Stimulated activated CD4-positive, alpha-beta T cell treated with anti-CD3 and anti-CD28 coated beads, Interleukin-4, amount 100 ng/mL, for 24 hours (primary cell): Measurements from ENCODE around the gene HSP90AA1.

Experiments used
- DNase-seq: peaks from one replicate; pipeline ENCODE4 v3.0.0-alpha.2; 2020

HSP90AA1 gene

GRCh38 chr14:102063808-102064429 lies 22.9 kb downstream of the HSP90AA1 start:
- no peak for DNase-seq

- DNase-seq = peak; percentile 70
Measured at GRCh38 chr14:102063109-102063807, 23.6 kb downstream of the HSP90AA1 start.

- DNase-seq = no peak
Measured at GRCh38 chr14:102058961-102059360, 27.9 kb downstream of the HSP90AA1 start.

GRCh38 chr14:102058146-102058545 lies 28.7 kb downstream of the HSP90AA1 start:
- DNase-seq = no peak

GRCh38 chr14:102057480-102058114 lies 29.2 kb downstream of the HSP90AA1 start:
- DNase-seq = no peak

GRCh38 chr14:102056694-102057442 lies 30.0 kb downstream of the HSP90AA1 start:
- no peak for DNase-seq

- DNase-seq = no peak
Measured at GRCh38 chr14:102055181-102055901, 31.5 kb downstream of the HSP90AA1 start.

- no peak for DNase-seq
Measured at GRCh38 chr14:102052522-102052921, 34.3 kb downstream of the HSP90AA1 start.

- no peak for DNase-seq
Measured at GRCh38 chr14:102050625-102051024, 36.2 kb downstream of the HSP90AA1 start.

GRCh38 chr14:102050026-102050405 lies 36.8 kb downstream of the HSP90AA1 start:
- no peak for DNase-seq

- DNase-seq = no peak
Measured at GRCh38 chr14:102049258-102050025, 37.4 kb downstream of the HSP90AA1 start.

GRCh38 chr14:102047808-102048540 lies 38.9 kb downstream of the HSP90AA1 start:
- DNase-seq = no peak

- peak; percentile 16 for DNase-seq
Measured at GRCh38 chr14:102046337-102047278, 40.2 kb downstream of the HSP90AA1 start.

GRCh38 chr14:102044566-102044965 lies 42.3 kb downstream of the HSP90AA1 start:
- DNase-seq = no peak

- no peak for DNase-seq
Measured at GRCh38 chr14:102043251-102044025, 43.4 kb downstream of the HSP90AA1 start.

GRCh38 chr14:102042699-102043098 lies 44.1 kb downstream of the HSP90AA1 start:
- no peak for DNase-seq

- no peak for DNase-seq
Measured at GRCh38 chr14:102040153-102040552, 46.7 kb downstream of the HSP90AA1 start.

- DNase-seq = no peak
Measured at GRCh38 chr14:102039157-102039556, 47.7 kb downstream of the HSP90AA1 start.

GRCh38 chr14:102037686-102038085 lies 49.2 kb downstream of the HSP90AA1 start:
- no peak for DNase-seq
